NCI-H1436 treated with DMSO at 0.1 percent for 48 hours (cell line): ENCODE results near the gene TUBGCP6.
A peak's percentile ranks its signal among the peaks of the same experiment; 100 is the strongest.
"Not testable (repeated sequence)": the region's sequence is repeated elsewhere in the genome, so short reads cannot be mapped to it uniquely, and the experiment has no call there.

Source experiments
- DNase-seq: peaks from one replicate; lab custom pipeline; 2025; lab: John Stamatoyannopoulos, UW

Gene TUBGCP6

GRCh38 chr22:50210378-50211139 lies 34.3 kb downstream of the TUBGCP6 start:
- DNase-seq = no peak

- DNase-seq = no peak
Observed at GRCh38 chr22:50209893-50210292, 34.9 kb downstream of the TUBGCP6 start.

- no peak for DNase-seq
Observed at GRCh38 chr22:50208939-50209892, 35.6 kb downstream of the TUBGCP6 start.

- no peak for DNase-seq
Observed at GRCh38 chr22:50208430-50208938, 36.3 kb downstream of the TUBGCP6 start.

- no peak for DNase-seq
Observed at GRCh38 chr22:50207383-50208140, 37.3 kb downstream of the TUBGCP6 start.

- no peak for DNase-seq
Observed at GRCh38 chr22:50206599-50206998, 38.2 kb downstream of the TUBGCP6 start.

GRCh38 chr22:50205781-50206569 lies 38.8 kb downstream of the TUBGCP6 start:
- no peak for DNase-seq

- not testable (repeated sequence) for DNase-seq
Observed at GRCh38 chr22:50204998-50205397, 39.8 kb downstream of the TUBGCP6 start.

- no peak for DNase-seq
Observed at GRCh38 chr22:50204571-50204970, 40.3 kb downstream of the TUBGCP6 start.

GRCh38 chr22:50203288-50203687 lies 41.5 kb downstream of the TUBGCP6 start:
- DNase-seq = no peak

- DNase-seq = no peak
Observed at GRCh38 chr22:50202130-50202666, 42.6 kb downstream of the TUBGCP6 start.

- DNase-seq = no peak
Observed at GRCh38 chr22:50201191-50202129, 43.4 kb downstream of the TUBGCP6 start.

- DNase-seq = peak; percentile 38
Observed at GRCh38 chr22:50200461-50201190, 44.2 kb downstream of the TUBGCP6 start, which contains the start of gene SELENOO. Gene SELENOO (plus strand): TSS chr22:50201011. CDS start chr22:50201037, 26 bp downstream.

GRCh38 chr22:50199829-50200460 lies 44.9 kb downstream of the TUBGCP6 start:
- DNase-seq = no peak

- no peak for DNase-seq
Observed at GRCh38 chr22:50199251-50199721, 45.5 kb downstream of the TUBGCP6 start.

- no peak for DNase-seq
Observed at GRCh38 chr22:50198624-50199017, 46.2 kb downstream of the TUBGCP6 start.

- no peak for DNase-seq
Observed at GRCh38 chr22:50197856-50198623, 46.8 kb downstream of the TUBGCP6 start.
